NCI-H2227 (cell line): ENCODE data around the gene ABCC3.

ENCODE experiments used
- DNase-seq: peaks from one replicate; lab custom pipeline; 2025; ENCODE audit not compliant: unreplicated experiment; lab: John Stamatoyannopoulos, UW

The ABCC3 gene

GRCh38 chr17:50634224-50634914 lies at the start of gene ABCC3:
Gene ABCC3, plus strand, starts transcription at chr17:50634881. Its CDS starts 56 bp downstream, at chr17:50634937.
- DNase-seq, result no peak

- DNase-seq, result no peak
Observed at GRCh38 chr17:50585346-50585745, 49.3 kb upstream of the ABCC3 start.

- DNase-seq, result no peak
Observed at GRCh38 chr17:50585891-50586290, 48.8 kb upstream of the ABCC3 start.

- DNase-seq, result no peak
Observed at GRCh38 chr17:50586421-50587247, 48.0 kb upstream of the ABCC3 start.

GRCh38 chr17:50587571-50587970 lies 47.1 kb upstream of the ABCC3 start:
- DNase-seq, result no peak

GRCh38 chr17:50588391-50589049 lies 46.2 kb upstream of the ABCC3 start:
- no peak for DNase-seq

- peak; percentile 20 for DNase-seq
Observed at GRCh38 chr17:50589095-50589705, 45.5 kb upstream of the ABCC3 start.

GRCh38 chr17:50590946-50591737 lies 43.5 kb upstream of the ABCC3 start:
- DNase-seq, result no peak

GRCh38 chr17:50593321-50593720 lies 41.4 kb upstream of the ABCC3 start:
- DNase-seq, result peak; percentile 94

- DNase-seq, result no peak
Observed at GRCh38 chr17:50594128-50594823, 40.4 kb upstream of the ABCC3 start.

- DNase-seq, result peak; percentile 17
Observed at GRCh38 chr17:50594892-50595291, 39.8 kb upstream of the ABCC3 start.

GRCh38 chr17:50596191-50597037 lies 38.3 kb upstream of the ABCC3 start:
- DNase-seq, result no peak

- no peak for DNase-seq
Observed at GRCh38 chr17:50598487-50598886, 36.2 kb upstream of the ABCC3 start.

GRCh38 chr17:50599606-50600005 lies 35.1 kb upstream of the ABCC3 start:
- DNase-seq, result no peak

GRCh38 chr17:50601823-50602375 lies 32.8 kb upstream of the ABCC3 start:
- no peak for DNase-seq

GRCh38 chr17:50602836-50603235 lies 31.8 kb upstream of the ABCC3 start:
- DNase-seq, result no peak

GRCh38 chr17:50603340-50603739 lies 31.3 kb upstream of the ABCC3 start:
- peak; percentile 31 for DNase-seq

GRCh38 chr17:50604513-50604912 lies 30.2 kb upstream of the ABCC3 start:
- DNase-seq, result no peak

GRCh38 chr17:50605429-50605828 lies 29.3 kb upstream of the ABCC3 start:
- no peak for DNase-seq
